Small intestine (tissue), 7 donors: ENCODE data around the gene MICU2. TPM values are rescaled to one million over a fixed set of nuclear protein-coding genes. Genes with fewer than 3 reads are reported as not detected.
"Not testable (repeated sequence)": the region's sequence is repeated elsewhere in the genome, so short reads cannot be mapped to it uniquely, and the experiment has no call there.

Experiments
- DNase-seq, 2 donors: peaks; one replicate each; pipeline versions ENCODE4 v3.0.0 to v3.0.0-alpha.2; 2013
- FAIRE-seq: peaks from 2 replicates; lab custom pipeline; 2012; peaks lifted over from hg19 to GRCh38; lab: Jason Lieb, UNC
- H3K27ac ChIP-seq, 3 donors: one replicate each; pipeline ENCODE4 v1.5.1; 2013; ENCODE audit warnings: low read length in 2 of 3, mild to moderate bottlenecking in 2 of 3, control low read depth in 1 of 3, inconsistent platforms in 1 of 3, low read depth in 1 of 3, moderate library complexity in 1 of 3
- H3K27me3 ChIP-seq, 3 donors: one replicate each; pipeline ENCODE4 v1.6.1; 2013; ENCODE audit warnings: low read length in 3 of 3, inconsistent platforms in 1 of 3; ENCODE audit not compliant: control insufficient read depth in 3 of 3, insufficient read depth in 3 of 3
- H3K36me3 ChIP-seq, 3 donors: one replicate each; pipeline ENCODE4 v1.6.1; 2013; ENCODE audit warnings: low read length in 3 of 3, inconsistent platforms in 1 of 3, low read depth in 1 of 3, mild to moderate bottlenecking in 1 of 3, moderate library complexity in 1 of 3; ENCODE audit not compliant: control insufficient read depth in 3 of 3, insufficient read depth in 2 of 3
- H3K4me1 ChIP-seq, 3 donors: one replicate each; pipeline ENCODE4 v1.6.1; 2013; ENCODE audit warnings: low read length in 2 of 3, inconsistent platforms in 1 of 3, low read depth in 1 of 3, mild to moderate bottlenecking in 1 of 3, moderate library complexity in 1 of 3; ENCODE audit not compliant: control insufficient read depth in 3 of 3, insufficient read depth in 2 of 3
- H3K4me3 ChIP-seq, 3 donors: one replicate each; pipeline ENCODE4 v1.5.1; 2013; ENCODE audit warnings: low read length in 3 of 3, control low read depth in 1 of 3, inconsistent platforms in 1 of 3, low read depth in 1 of 3, mild to moderate bottlenecking in 1 of 3, moderate library complexity in 1 of 3
- H3K9me3 ChIP-seq, 2 donors: one replicate each; pipeline ENCODE4 v1.6.1; 2013; ENCODE audit warnings: low read depth in 1 of 2, low read length in 1 of 2; ENCODE audit not compliant: control insufficient read depth in 2 of 2, insufficient read depth in 1 of 2
- WGBS, 3 donors: extraction: QIAGEN DNeasy Blood & Tissue Kit; methylation state at CpG; one replicate each; pipeline ENCODE4 v1.1.7; 2013; 5-methylcytosine and 5-hydroxymethylcytosine counted together
- polyA plus RNA-seq, 4 donors: library from polyadenylated mRNA; stranded (reverse) in 3 of 4; unstranded in 1 of 4; fragments of 200-250 nt in 3 of 4; fragments of 120-200 nt in 1 of 4; gene quantifications; one replicate each; pipeline versions ENCODE4 v1.2.1 to v1.2.3, GENCODE V29; 2013
- donor health status: healthy with polysubstance abuse.
- donor health status: control.
- donor health status: control.
- donor health status: Bipolar disorder and iron deficiency.
- donor health status: healthy.

Gene MICU2
- polyA plus RNA-seq, 4 donors, result 33.8 to 53.6 (median 46.7) TPM

DNA sequence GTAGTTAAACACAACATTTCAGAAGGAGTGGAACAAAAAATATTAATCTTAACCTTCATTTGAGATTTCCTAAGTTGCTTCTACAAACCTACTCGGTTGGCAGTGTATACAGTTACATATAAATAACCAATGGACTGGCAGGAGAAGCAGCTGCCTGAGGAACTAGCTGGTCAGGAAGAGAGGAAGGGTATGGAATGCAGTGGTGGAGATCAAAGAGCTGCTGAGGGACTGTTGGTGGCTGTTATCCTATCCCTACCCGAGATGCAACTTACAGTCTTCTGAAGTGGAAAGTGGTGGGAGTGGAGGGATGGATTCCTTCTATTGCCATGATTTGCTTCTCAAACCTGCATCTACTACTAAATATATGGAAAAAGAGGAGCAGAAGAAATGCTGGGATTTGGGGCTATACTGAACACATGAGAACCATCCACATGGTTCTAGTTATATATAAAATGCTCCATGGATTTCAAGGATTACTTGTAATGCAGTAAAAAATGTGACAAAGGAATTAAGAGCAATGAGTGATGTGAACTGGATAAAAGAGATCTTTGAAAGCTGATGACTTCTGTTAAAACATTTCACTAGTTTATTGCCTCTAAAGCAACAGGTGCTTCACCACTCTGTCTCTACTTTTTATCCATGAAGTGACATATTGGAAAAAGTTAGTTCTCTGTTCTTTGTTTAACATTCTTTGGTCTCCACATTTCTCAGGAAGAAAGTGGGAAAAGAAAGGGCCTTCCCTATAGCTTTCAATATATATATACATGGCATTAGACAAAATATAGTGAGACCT is 29.9 kb downstream of the MICU2 start:
- FAIRE-seq, result no peak
- no peaks in the 10 kb centered on the region for H3K27me3 ChIP-seq

DNA sequence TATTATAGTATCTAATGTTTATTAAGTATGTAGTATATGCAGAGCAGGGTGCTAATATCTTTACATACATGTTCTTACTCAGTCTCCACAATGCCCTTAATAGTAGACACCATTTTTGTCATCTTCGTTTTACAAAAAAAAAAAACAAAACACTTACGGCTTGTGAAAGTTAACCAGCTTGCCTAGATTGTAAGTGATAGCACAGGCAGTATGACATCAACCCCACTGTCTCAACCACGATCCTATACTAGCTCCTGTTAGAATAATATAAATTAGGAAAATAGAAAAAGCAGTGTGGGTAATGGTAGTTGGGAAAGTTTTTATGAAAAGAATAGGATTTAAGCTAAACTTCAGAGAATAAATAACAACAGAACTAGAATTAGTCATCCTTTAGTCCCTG is 34.3 kb downstream of the MICU2 start:
- 87 to 91% (median 88%) methylated on average over 3 of the region's 3 CpGs for WGBS, 3 donors
- no peak for DNase-seq
- H3K36me3 ChIP-seq, result peaks cover 3 to 4% (median 3%) of the 10 kb centered on the region in 3 donors
- no peak overlapping the region for H3K27ac ChIP-seq
- no peak for FAIRE-seq
- no peaks in the 10 kb centered on the region for H3K4me1 ChIP-seq
- H3K27me3 ChIP-seq, result no peaks in the 10 kb centered on the region
- H3K9me3 ChIP-seq, result no peaks in the 10 kb centered on the region
- H3K4me3 ChIP-seq, result no peak overlapping the region

More for the DNA sequence above, 29.9 kb downstream of the MICU2 start:
- DNase-seq, result no peak
- Histone ChIP-seq H3K36me3 (no peaks in the 10 kb centered on the region), H3K4me1 (no peaks in the 10 kb centered on the region), H3K4me3 (no peak overlapping the region), H3K27ac (no peak overlapping the region), H3K9me3 (no peaks in the 10 kb centered on the region)
- WGBS, 3 donors, result 82 to 83% (median 82%) methylated on average over 2 of the region's 2 CpGs

DNA sequence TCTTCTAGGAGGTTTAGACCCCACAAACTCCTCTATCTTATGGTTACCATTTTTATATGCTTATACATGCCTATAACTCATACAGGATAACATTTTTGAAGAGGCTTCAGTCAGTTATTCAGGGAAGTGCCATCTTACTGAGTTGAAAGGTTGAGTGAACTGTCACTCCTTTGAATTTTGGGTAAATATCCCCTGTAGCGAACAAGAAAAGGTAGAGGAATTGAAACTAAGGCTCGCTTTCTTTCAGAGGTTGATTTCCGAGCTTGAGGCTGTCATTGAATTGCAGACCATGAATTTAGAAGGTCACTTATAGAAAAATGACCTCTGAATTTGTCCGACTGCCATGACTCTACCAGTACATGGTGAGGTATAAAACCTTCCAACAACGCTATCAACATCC is 35.1 kb downstream of the MICU2 start:
- FAIRE-seq (no peak), DNase-seq (no peak)
- Histone ChIP-seq H3K4me1 (no peaks in the 10 kb centered on the region), H3K4me3 (no peak overlapping the region), H3K27me3 (no peaks in the 10 kb centered on the region), H3K36me3 (peaks cover 5 to 7% (median 6%) of the 10 kb centered on the region in 3 donors), H3K9me3 (no peaks in the 10 kb centered on the region), H3K27ac (no peak overlapping the region)
- WGBS, 3 donors, result 93 to 95% (median 94%) methylated on average over 5 of the region's 5 CpGs

DNA sequence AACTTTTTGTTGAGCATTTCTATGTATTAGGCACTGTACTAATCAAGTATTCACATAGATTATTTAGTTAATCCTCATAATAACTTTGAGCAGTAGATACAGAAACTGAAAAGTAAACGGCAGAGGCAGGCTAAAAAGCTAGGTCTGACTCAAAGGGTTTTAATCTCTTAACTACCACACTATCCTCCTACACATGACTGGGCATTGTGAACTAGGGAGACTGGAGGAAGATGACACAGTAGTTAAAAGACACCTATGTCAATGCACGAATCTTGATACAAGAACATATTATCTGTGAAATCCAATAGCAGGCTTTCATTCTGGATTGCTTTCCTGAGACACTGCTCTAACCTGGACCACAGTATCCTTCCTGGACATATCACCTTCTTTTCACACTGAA is 36.3 kb downstream of the MICU2 start:
- Histone ChIP-seq H3K36me3 (peaks cover 5 to 7% (median 7%) of the 10 kb centered on the region in 3 donors), H3K27ac (no peak overlapping the region), H3K9me3 (no peaks in the 10 kb centered on the region), H3K27me3 (no peaks in the 10 kb centered on the region), H3K4me1 (no peaks in the 10 kb centered on the region), H3K4me3 (no peak overlapping the region)
- WGBS, 3 donors, result 43 to 55% (median 55%) methylated on average over 2 of the region's 2 CpGs
- FAIRE-seq (no peak), DNase-seq (no peak)

DNA sequence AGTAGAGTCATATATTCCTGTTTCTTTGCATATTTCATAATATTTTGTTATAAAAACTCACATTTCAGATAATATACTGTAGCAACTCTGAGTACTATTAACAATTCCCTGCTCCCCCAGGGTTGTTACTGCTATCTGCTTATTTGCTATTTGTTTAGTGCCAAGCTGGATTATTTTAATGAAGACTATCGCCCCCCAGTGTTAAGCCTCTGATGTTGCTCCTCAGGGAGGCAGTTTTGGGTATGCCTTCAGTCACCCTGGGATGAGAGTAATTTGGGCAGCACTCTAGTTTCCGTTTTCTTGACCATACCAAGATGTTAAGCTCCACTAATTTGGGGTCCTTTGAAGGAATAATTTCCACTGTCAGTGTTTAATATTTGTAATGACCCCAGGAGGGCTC is 46.0 kb downstream of the MICU2 start:
- no peaks in the 10 kb centered on the region for H3K27me3 ChIP-seq
- no peak overlapping the region for H3K4me3 ChIP-seq
- FAIRE-seq (no peak), DNase-seq (no peak)
- H3K9me3 ChIP-seq, result no peaks in the 10 kb centered on the region
- 81 to 84% (median 83%) methylated on average over 2 of the region's 2 CpGs for WGBS, 3 donors
- no peak overlapping the region for H3K27ac ChIP-seq
- H3K36me3 ChIP-seq, result peaks cover 0 to 3% (median 2%) of the 10 kb centered on the region in 3 donors
- no peaks in the 10 kb centered on the region for H3K4me1 ChIP-seq

DNA sequence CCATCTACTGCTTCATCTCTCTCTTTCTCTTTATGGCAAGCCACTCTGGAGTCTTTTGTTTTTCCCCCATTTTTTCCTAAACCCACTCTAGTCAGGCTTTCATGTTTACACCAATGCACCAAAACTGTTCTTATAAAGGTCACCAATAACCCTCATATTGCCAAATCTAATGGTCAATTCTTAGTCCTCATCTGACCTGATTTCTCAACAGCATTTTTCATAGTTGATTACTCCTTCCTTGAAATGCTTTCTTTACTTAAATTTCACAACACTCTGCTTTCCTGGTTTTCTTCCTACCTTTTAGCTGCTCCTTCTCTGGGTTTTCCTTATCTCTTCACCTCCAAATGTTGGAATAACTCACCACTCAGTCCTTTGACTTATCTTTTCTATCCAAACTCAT is 47.9 kb downstream of the MICU2 start:
- H3K27me3 ChIP-seq, result no peaks in the 10 kb centered on the region
- peaks cover 0 to 3% (median 2%) of the 10 kb centered on the region in 3 donors for H3K36me3 ChIP-seq
- no peak overlapping the region for H3K27ac ChIP-seq
- H3K4me3 ChIP-seq, result no peak overlapping the region
- H3K9me3 ChIP-seq, result no peaks in the 10 kb centered on the region
- no peak for FAIRE-seq
- no peaks in the 10 kb centered on the region for H3K4me1 ChIP-seq
- DNase-seq, result no peak

DNA sequence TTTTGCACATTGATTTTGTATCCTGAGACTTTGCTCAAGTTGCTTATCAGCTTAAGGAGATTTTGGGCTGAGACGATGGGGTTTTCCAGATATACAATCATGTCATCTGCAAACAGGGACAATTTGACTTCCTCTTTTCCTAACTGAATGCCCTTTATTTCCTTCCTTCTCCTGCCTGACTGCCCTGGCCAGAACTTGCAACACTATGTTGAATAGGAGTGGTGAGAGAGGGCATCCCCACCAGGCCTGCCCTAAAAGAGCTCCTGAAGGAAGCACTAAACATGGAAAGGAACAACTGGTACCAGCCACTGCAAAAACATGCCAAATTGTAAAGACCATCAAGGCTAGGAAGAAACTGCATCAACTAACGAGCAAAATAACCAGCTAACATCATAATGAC is 50.7 kb downstream of the MICU2 start:
- H3K36me3 ChIP-seq, H3K27ac ChIP-seq, H3K27me3 ChIP-seq, H3K4me1 ChIP-seq, DNase-seq, FAIRE-seq, H3K9me3 ChIP-seq, H3K4me3 ChIP-seq: not testable (repeated sequence)
- 75 to 94% (median 86%) methylated on average over 1 of the region's 2 CpGs for whole genome bisulfite sequencing, 3 donors

DNA sequence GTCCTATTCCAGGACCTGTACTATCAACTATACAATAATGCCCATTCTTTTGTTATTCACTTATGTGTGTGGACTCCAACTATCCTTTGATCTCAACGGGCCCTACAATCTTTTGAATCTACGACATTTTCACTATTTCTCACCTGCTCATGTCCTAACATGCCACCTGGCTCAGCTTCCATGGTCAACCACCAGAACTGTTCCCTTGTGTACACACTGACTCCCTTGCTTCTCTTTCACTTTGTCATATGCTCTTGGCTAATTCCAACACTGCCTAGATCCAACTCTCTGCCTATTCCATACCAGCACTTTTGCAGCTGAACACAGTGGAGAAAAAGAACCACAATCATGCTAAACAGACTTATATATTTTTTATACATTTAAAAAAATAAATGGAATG is 53.1 kb downstream of the MICU2 start:
- Histone ChIP-seq H3K9me3 (no peaks in the 10 kb centered on the region), H3K36me3 (peaks cover 0 to 2% (median 0%) of the 10 kb centered on the region in 3 donors), H3K27ac (no peak overlapping the region), H3K4me1 (peaks cover 0 to 4% (median 0%) of the 10 kb centered on the region in 3 donors), H3K27me3 (no peaks in the 10 kb centered on the region), H3K4me3 (no peak overlapping the region)
- no peak for FAIRE-seq
- 82 to 91% (median 89%) methylated on average over 2 of the region's 2 CpGs for WGBS, 3 donors
- DNase-seq, result no peak
